Mucosa of rectum (tissue), 2 donors: ENCODE measurements around the gene WNT7A.

Experiments used
- H3K27ac ChIP-seq, 2 donors: one replicate each; pipeline ENCODE4 v1.7.0; 2013; ENCODE audit warnings: inconsistent platforms in 2 of 2, low read depth in 2 of 2, low read length in 2 of 2
- H3K27me3 ChIP-seq, 2 donors: one replicate each; pipeline ENCODE4 v1.7.0; 2013; ENCODE audit warnings: low read length in 2 of 2; ENCODE audit not compliant: control insufficient read depth in 2 of 2, insufficient read depth in 2 of 2
- H3K36me3 ChIP-seq, 2 donors: one replicate each; pipeline ENCODE4 v1.7.0; 2013; ENCODE audit warnings: low read length in 2 of 2; ENCODE audit not compliant: control insufficient read depth in 2 of 2, insufficient read depth in 2 of 2
- H3K4me1 ChIP-seq, 2 donors: one replicate each; pipeline ENCODE4 v1.7.0; 2013; ENCODE audit warnings: low read length in 2 of 2, mild to moderate bottlenecking in 1 of 2; ENCODE audit not compliant: control insufficient read depth in 2 of 2, insufficient read depth in 2 of 2
- H3K4me3 ChIP-seq, 2 donors: one replicate each; pipeline ENCODE4 v1.7.0; 2013; ENCODE audit warnings: low read length in 2 of 2
- H3K9ac ChIP-seq, 2 donors: one replicate each; pipeline ENCODE4 v1.7.0; 2013; ENCODE audit warnings: low read length in 2 of 2, low read depth in 1 of 2, mild to moderate bottlenecking in 1 of 2
- H3K9me3 ChIP-seq, 2 donors: one replicate each; pipeline ENCODE4 v1.7.0; 2013; ENCODE audit warnings: low read length in 2 of 2; ENCODE audit not compliant: control insufficient read depth in 2 of 2
- donor health status: healthy.
- donor health status: Normal muscosa, but diverticular disease.

The WNT7A gene

GRCh38 chr3:13831386-13831996 lies 48.4 kb downstream of the WNT7A start:
- Histone ChIP-seq H3K4me3 (no peak overlapping the region), H3K4me1 (no peaks in the 10 kb centered on the region), H3K36me3 (no peaks in the 10 kb centered on the region), H3K9ac (no peak overlapping the region), H3K27me3 (peaks cover 0 to 2% of the 10 kb centered on the region in 2 donors), H3K9me3 (no peaks in the 10 kb centered on the region), H3K27ac (no peak overlapping the region)

GRCh38 chr3:13829311-13829710 lies 50.6 kb downstream of the WNT7A start:
- no peaks in the 10 kb centered on the region for H3K4me1 ChIP-seq
- no peaks in the 10 kb centered on the region for H3K36me3 ChIP-seq
- no peak overlapping the region for H3K9ac ChIP-seq
- no peak overlapping the region for H3K27ac ChIP-seq
- no peaks in the 10 kb centered on the region for H3K9me3 ChIP-seq
- H3K4me3 ChIP-seq, result no peak overlapping the region
- H3K27me3 ChIP-seq, result no peaks in the 10 kb centered on the region

- H3K36me3 ChIP-seq, result no peaks in the 10 kb centered on the region
- H3K9me3 ChIP-seq, result no peaks in the 10 kb centered on the region
- no peak overlapping the region for H3K9ac ChIP-seq
- H3K27ac ChIP-seq, result no peak overlapping the region
- H3K4me3 ChIP-seq, result no peak overlapping the region
- no peaks in the 10 kb centered on the region for H3K27me3 ChIP-seq
- H3K4me1 ChIP-seq, result no peaks in the 10 kb centered on the region
Observed at GRCh38 chr3:13828501-13829265, 51.2 kb downstream of the WNT7A start.

GRCh38 chr3:13827699-13828098 lies 52.2 kb downstream of the WNT7A start:
- no peak overlapping the region for H3K27ac ChIP-seq
- no peaks in the 10 kb centered on the region for H3K9me3 ChIP-seq
- no peaks in the 10 kb centered on the region for H3K4me1 ChIP-seq
- H3K9ac ChIP-seq, result no peak overlapping the region
- H3K36me3 ChIP-seq, result no peaks in the 10 kb centered on the region
- H3K4me3 ChIP-seq, result no peak overlapping the region
- H3K27me3 ChIP-seq, result no peaks in the 10 kb centered on the region

GRCh38 chr3:13827256-13827655 lies 52.6 kb downstream of the WNT7A start:
- Histone ChIP-seq H3K4me3 (no peak overlapping the region), H3K27ac (no peak overlapping the region), H3K9ac (no peak overlapping the region), H3K4me1 (no peaks in the 10 kb centered on the region), H3K27me3 (no peaks in the 10 kb centered on the region), H3K9me3 (no peaks in the 10 kb centered on the region), H3K36me3 (no peaks in the 10 kb centered on the region)

- no peaks in the 10 kb centered on the region for H3K4me1 ChIP-seq
- H3K27ac ChIP-seq, result no peak overlapping the region
- no peak overlapping the region for H3K9ac ChIP-seq
- no peaks in the 10 kb centered on the region for H3K9me3 ChIP-seq
- no peaks in the 10 kb centered on the region for H3K36me3 ChIP-seq
- H3K4me3 ChIP-seq, result no peak overlapping the region
- H3K27me3 ChIP-seq, result no peaks in the 10 kb centered on the region
Observed at GRCh38 chr3:13826672-13827071, 53.2 kb downstream of the WNT7A start.

- H3K9ac ChIP-seq, result no peak overlapping the region
- no peaks in the 10 kb centered on the region for H3K36me3 ChIP-seq
- no peak overlapping the region for H3K4me3 ChIP-seq
- H3K27ac ChIP-seq, result no peak overlapping the region
- no peaks in the 10 kb centered on the region for H3K4me1 ChIP-seq
- no peaks in the 10 kb centered on the region for H3K27me3 ChIP-seq
- H3K9me3 ChIP-seq, result no peaks in the 10 kb centered on the region
Observed at GRCh38 chr3:13825821-13826220, 54.0 kb downstream of the WNT7A start.

GRCh38 chr3:13825311-13825579 lies 54.6 kb downstream of the WNT7A start:
- H3K4me1 ChIP-seq, result no peaks in the 10 kb centered on the region
- no peaks in the 10 kb centered on the region for H3K36me3 ChIP-seq
- no peak overlapping the region for H3K9ac ChIP-seq
- H3K27ac ChIP-seq, result no peak overlapping the region
- no peak overlapping the region for H3K4me3 ChIP-seq
- no peaks in the 10 kb centered on the region for H3K9me3 ChIP-seq
- H3K27me3 ChIP-seq, result peaks cover 0 to 2% of the 10 kb centered on the region in 2 donors

GRCh38 chr3:13824521-13825310 lies 55.2 kb downstream of the WNT7A start:
- peaks cover 0 to 2% of the 10 kb centered on the region in 2 donors for H3K27me3 ChIP-seq
- no peak overlapping the region for H3K4me3 ChIP-seq
- no peak overlapping the region for H3K9ac ChIP-seq
- H3K4me1 ChIP-seq, result no peaks in the 10 kb centered on the region
- no peak overlapping the region for H3K27ac ChIP-seq
- no peaks in the 10 kb centered on the region for H3K36me3 ChIP-seq
- H3K9me3 ChIP-seq, result no peaks in the 10 kb centered on the region

- H3K4me3 ChIP-seq, result no peak overlapping the region
- no peaks in the 10 kb centered on the region for H3K36me3 ChIP-seq
- H3K4me1 ChIP-seq, result no peaks in the 10 kb centered on the region
Observed at GRCh38 chr3:13823692-13824091, 56.2 kb downstream of the WNT7A start.

More at GRCh38 chr3:13823692-13824091, 56.2 kb downstream of the WNT7A start:
- no peaks in the 10 kb centered on the region for H3K9me3 ChIP-seq
- no peak overlapping the region for H3K9ac ChIP-seq
- no peak overlapping the region for H3K27ac ChIP-seq
- H3K27me3 ChIP-seq, result peaks cover 0 to 2% of the 10 kb centered on the region in 2 donors
